ENCODE results near the gene PDE7B.
"Not testable (repeated sequence)": the region's sequence is repeated elsewhere in the genome, so short reads cannot be mapped to it uniquely, and the experiment has no call there.

Gene PDE7B

DNA sequence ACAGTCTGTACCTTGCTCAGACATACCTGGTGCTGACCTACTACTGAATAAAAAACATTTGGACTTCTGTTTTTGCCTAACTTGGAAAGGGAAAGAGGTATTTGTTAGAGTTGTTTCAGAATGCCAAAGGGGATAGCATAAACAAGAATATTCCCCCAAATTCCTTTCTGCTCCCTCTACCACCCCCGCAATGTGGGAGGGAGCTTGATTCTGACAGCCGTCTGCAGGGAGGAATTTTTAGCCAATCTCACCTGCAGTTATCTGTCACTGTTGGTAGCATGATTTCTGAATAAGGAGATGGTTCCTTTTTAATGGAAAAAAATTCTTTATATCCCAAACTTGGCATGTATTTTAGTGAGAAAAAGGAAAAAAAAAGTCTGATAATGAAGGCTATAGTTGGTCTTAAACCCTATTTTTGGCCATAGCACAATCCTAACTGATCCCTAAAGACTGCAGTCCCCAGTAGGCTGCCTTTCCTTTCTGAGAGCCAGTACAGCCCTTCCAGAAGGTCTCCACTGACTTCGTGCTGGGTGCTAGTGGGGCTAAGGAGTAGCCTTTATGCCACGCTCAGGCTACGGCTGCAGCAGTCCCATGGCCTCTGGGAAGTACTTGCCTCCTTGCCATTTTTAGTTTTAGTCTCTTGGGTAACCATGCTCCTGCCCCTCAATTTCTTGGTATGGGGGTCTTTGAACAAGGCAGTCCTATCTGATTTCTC lies 13.6 kb upstream of the PDE7B start:
- DNase-seq (ENCODE audit: low read depth, low spot score): no peak

GRCh38 chr6:135839121-135839520 lies 12.4 kb upstream of the PDE7B start:
- DNase-seq (ENCODE audit: low read depth, low spot score): no peak

More for the DNA sequence above, 13.6 kb upstream of the PDE7B start:
- no peak overlapping the region for H3K4me3 ChIP-seq (ENCODE audit: low read length)

DNA sequence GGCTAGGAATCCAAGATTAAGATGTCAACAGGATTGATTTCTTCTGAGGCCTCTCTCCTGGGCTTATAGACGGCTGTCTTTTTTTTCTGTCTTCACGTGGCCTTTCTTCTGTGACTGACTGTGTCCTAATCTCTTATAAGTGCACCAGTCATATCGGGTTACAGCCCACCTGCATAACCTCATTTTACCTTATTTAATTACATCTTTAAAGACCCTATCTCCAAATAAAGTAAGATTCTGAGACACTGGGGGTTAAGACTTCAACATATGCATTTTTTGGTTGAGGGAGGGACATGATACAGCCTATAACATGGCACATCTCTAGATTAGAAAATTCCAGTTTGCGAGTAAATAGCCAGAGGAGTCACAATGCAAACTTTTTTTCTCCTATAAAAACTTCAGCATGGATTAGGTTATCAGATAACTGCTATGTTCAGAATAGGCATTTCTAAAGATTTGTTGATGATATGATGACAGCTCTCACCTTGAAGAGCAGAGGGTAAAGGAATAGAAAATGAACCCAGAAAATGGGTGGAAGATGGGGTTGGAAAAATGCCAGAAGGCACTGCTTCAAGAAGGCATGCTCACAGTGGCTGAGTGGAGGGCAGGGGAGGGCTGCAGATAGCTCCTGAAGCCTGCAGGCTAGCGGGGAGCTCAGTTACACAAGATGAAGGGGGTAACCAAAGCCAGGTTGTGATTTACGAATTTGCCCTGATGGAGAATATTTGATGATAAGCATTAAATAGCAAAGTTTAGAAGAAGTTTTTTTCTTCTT lies 8.7 kb upstream of the PDE7B start:
- DNase-seq (ENCODE audit: low read depth, low spot score): no peak
- no peak overlapping the region for H3K4me3 ChIP-seq (ENCODE audit: low read length)

More at GRCh38 chr6:135839121-135839520, 12.4 kb upstream of the PDE7B start:
- H3K4me3 ChIP-seq (ENCODE audit: low read length): no peak overlapping the region

- no peak for DNase-seq (ENCODE audit: low read depth, low spot score)
- no peak overlapping the region for H3K4me3 ChIP-seq (ENCODE audit: low read length)
Measured at GRCh38 chr6:135850882-135851281, 619 bp upstream of the PDE7B start.

GRCh38 chr6:135852746-135853145 lies 1.2 kb downstream of the PDE7B start:
- no peak for DNase-seq (ENCODE audit: low read depth, low spot score)
- H3K4me3 ChIP-seq (ENCODE audit: low read length): no peak overlapping the region

DNA sequence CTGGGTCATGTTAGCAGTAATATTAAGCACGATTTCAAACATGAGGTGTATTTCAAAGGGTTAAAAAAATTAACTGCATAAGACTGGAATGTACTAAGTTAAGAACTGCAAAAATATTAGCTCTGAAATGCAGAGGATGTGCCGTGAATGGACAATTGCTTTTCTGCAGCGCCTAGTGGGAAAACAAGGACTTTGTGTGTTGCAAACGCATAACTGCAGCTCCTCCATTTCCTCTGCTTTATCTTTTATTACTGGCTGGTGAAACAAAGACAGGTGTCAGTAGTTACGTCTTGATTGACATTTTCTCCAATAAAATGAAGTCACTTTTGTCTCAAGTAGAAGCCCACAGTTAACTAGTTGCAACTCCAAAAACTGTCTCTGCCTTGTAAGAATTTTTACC lies 1.7 kb downstream of the PDE7B start:
- DNase-seq (ENCODE audit: low read depth, low spot score): no peak
- no peak overlapping the region for H3K4me3 ChIP-seq (ENCODE audit: low read length)

DNA sequence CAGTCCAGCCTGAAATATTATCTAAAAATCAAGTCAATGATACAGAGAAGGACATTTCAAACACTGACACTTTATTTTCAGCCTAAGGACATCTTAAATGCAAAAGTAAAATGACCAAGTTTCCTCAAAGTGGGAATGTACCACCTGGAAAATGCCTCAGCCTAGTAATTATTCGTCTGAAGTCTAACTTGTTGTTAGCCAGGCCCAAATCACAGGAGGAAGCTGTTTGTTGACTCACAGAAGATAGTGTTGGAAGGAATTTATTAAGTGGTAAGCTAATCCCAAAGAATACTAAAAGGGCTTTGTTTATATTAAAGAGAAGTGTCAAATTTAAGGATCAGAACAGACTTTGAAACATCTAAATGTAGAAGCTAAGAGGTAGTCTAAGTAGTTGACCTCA lies 2.5 kb downstream of the PDE7B start:
- DNase-seq (ENCODE audit: low read depth, low spot score): no peak
- H3K4me3 ChIP-seq (ENCODE audit: low read length): no peak overlapping the region

DNA sequence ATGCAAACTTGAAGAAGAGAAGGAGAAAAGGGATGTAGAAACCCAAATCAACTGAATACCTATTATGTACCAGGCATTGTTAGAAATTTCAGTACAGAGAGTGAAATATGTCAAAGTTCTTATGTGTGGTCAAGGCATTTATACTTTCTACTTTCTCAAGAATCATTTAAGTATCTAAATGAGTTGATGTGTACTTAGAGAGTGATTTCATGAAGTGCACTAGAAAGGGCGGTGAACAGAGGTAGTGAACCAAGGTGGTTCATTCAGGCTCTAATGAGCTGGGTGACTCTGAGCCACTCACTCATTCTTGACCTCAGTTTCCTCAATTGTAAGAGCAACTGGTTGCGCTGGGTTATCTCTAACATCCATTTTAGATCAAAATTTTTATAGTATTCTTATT lies 3.3 kb downstream of the PDE7B start:
- DNase-seq (ENCODE audit: low read depth, low spot score): no peak
- H3K4me3 ChIP-seq (ENCODE audit: low read length): no peak overlapping the region

GRCh38 chr6:135858931-135859330 lies 7.4 kb downstream of the PDE7B start:
- no peak overlapping the region for H3K4me3 ChIP-seq (ENCODE audit: low read length)
- DNase-seq (ENCODE audit: low read depth, low spot score): no peak

DNA sequence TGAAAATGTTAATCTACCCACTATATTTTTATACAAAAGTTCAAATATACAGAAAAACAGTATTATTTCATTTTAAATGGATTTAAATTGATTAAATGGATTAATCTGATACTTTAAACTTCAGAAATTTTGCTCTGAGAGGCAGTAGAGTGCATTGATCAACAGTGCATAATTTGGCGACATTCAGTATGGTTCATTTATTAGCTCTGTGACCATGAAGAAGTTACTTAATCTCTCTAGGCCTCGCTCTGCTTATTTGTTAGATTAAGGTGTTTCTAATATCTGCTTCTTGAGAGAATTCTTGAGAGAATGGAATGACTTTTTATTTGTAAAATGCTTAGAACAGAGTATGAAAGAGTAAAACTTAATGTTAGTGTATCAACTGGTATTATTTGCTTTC lies 8.9 kb downstream of the PDE7B start:
- H3K4me3 ChIP-seq (ENCODE audit: low read length): no peak overlapping the region
- no peak for DNase-seq (ENCODE audit: low read depth, low spot score)

GRCh38 chr6:135861189-135861588 lies 9.7 kb downstream of the PDE7B start:
- no peak overlapping the region for H3K4me3 ChIP-seq (ENCODE audit: low read length)
- no peak for DNase-seq (ENCODE audit: low read depth, low spot score)

DNA sequence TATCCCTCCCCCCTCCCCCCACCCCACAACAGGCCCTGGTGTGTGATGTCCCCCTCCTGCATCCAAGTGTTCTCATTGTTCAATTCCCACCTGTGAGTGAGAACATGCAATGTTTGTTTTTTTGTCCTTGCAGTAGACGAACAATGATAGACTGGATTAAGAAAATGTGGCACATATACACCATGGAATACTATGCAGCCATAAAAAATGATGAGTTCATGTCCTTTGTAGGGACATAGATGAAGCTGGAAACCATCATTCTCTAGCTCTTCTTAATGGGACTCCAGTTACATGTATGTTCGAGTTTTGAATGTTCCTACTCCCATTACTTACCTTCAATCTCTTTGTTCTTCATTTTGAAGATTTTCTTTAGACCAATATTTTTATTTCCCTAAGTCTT lies 13.4 kb downstream of the PDE7B start:
- DNase-seq (ENCODE audit: low read depth, low spot score): not testable (repeated sequence)

DNA sequence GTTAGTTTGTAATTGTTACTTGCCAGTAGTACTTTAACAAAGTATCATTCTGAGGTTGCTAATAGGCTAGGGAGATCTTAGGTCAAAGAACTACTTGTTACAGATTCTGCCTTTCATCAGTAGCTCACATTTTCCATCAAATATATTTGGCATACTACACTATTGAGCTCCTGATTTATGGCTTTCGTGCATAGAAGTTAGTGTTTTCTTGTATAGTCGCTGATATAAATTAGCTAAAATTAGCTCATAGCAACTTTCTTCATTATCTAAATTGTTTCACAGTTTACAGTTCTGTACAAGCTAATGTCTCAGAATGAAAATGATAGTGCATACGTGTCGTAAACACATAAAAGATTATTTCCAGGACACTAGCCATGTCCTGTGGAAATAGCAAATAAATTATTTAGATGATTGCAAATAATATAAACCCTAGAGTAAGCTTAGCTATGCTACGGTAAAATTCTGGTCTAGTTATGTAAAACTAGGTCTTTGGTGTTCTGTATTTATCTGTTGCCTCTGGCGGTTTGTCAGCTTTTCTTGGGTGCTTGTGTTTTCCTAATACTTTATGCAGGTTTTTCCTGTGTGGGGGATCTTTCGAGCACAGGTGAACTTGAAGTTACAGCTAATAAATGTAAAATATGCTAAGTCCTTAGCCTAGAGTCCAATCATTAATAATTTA lies 15.1 kb downstream of the PDE7B start:
- H3K4me3 ChIP-seq (ENCODE audit: low read length): no peak overlapping the region
- no peak for DNase-seq (ENCODE audit: low read depth, low spot score)

More for the DNA sequence above, 13.4 kb downstream of the PDE7B start:
- not testable (repeated sequence) for H3K4me3 ChIP-seq (ENCODE audit: low read length)

GRCh38 chr6:135867332-135867731 lies 15.8 kb downstream of the PDE7B start:
- no peak overlapping the region for H3K4me3 ChIP-seq (ENCODE audit: low read length)
- no peak for DNase-seq (ENCODE audit: low read depth, low spot score)

DNA sequence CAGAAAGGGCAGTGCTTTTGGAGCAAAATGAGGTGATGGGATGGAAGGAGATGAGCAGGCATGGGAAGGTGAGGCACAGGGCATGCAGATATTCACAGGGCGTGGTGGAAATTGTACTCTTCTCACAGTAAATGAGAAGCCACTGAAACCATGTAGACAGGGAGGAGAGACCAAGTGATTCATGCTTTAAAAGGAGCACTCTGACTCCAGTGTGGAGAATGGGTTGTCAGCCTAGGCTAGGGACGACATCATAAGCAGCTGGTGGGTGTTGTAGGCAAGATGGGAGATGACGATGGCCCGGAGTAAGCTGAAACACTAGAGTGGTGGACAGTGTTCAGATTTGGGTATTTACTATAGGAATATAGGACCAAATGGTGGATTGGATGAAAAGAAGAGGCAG lies 18.4 kb downstream of the PDE7B start:
- DNase-seq (ENCODE audit: low read depth, low spot score): no peak
- H3K4me3 ChIP-seq (ENCODE audit: low read length): no peak overlapping the region

DNA sequence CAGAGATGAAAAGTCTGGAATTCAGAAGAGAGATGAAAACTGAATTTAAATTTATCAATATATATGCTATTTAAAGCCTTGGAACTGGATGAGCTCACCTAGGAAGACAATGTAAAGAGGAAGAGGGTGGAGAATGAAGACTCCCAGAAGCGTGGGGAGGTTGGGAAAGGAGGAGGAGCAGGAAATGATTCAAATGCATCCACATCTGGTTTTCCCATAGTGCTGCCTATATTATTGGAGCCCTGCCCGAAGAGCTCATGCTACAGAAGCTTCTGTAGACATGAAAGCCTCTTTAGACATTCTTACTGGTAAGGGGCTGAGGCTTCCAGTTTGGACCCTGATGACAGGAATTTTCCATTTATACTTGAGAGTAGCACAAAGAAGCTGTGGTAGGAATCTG lies 19.2 kb downstream of the PDE7B start:
- no peak for DNase-seq (ENCODE audit: low read depth, low spot score)
- H3K4me3 ChIP-seq (ENCODE audit: low read length): no peak overlapping the region

DNA sequence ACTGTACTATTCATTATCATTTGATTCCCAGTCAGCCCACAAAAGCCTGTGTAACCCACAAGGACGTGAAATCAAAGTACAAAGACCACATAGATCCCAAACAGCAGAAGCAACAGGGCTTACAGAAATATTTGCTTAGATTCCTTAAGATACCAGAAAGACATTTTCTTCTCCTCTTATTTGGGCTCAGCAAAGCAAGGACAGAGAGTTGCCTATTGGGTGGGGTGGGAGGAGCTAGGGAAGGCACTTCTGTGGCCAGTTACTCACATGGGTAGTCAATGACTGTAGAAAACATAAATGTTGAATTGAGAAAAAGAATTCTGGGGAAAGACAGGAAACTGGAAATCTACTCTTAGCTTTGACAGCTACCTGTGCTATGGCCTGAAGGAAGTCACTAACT lies 19.8 kb downstream of the PDE7B start:
- no peak for DNase-seq (ENCODE audit: low read depth, low spot score)
- H3K4me3 ChIP-seq (ENCODE audit: low read length): no peak overlapping the region

GRCh38 chr6:135871878-135872277 lies 20.4 kb downstream of the PDE7B start:
- no peak overlapping the region for H3K4me3 ChIP-seq (ENCODE audit: low read length)
- no peak for DNase-seq (ENCODE audit: low read depth, low spot score)

DNA sequence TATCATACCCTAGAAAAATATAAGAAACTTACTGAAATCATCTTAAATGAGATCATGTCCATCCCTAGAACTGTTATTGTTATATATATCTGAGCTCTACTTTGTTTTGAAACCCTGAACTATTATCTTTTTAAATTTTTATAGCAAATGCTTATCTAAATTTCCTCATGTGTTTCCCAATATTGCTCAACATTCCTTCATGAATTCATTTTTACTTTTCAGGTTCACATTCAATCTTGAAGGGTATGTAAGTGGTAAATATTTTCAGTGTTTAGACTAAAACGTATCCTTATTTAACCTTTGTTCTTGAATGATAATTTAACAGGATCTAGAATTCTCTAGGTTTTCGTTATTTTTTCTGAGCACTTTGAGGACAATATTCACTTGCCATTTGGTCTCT lies 23.9 kb downstream of the PDE7B start:
- no peak overlapping the region for H3K4me3 ChIP-seq (ENCODE audit: low read length)
- DNase-seq (ENCODE audit: low read depth, low spot score): no peak

DNA sequence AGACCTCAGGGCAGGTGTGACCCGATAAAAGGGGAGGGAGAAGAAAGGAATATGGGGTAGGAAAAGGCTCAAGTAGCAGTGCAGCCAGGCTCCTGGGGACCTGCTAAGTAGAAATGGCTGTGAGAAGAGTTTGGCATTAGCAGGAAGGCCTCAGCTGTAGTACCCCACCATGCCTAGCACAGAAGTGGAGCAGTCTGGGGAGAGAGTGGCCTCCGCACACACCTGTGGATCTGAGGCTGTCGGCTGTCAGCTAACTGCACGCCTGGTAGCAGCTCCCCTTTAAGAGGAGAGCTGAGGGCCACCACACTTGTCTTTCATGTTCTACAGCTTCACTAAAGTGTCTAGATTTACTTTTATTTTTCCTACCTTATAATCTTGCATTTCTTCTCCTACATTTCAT lies 24.6 kb downstream of the PDE7B start:
- no peak for DNase-seq (ENCODE audit: low read depth, low spot score)

More for the DNA sequence above, 24.6 kb downstream of the PDE7B start:
- H3K4me3 ChIP-seq (ENCODE audit: low read length): no peak overlapping the region
